Measurements from ENCODE around the gene DPM3.
A peak's percentile ranks its signal among the peaks of the same experiment; 100 is the strongest.
"Not testable (repeated sequence)": the region's sequence is repeated elsewhere in the genome, so short reads cannot be mapped to it uniquely, and the experiment has no call there.

DPM3 gene

DNA sequence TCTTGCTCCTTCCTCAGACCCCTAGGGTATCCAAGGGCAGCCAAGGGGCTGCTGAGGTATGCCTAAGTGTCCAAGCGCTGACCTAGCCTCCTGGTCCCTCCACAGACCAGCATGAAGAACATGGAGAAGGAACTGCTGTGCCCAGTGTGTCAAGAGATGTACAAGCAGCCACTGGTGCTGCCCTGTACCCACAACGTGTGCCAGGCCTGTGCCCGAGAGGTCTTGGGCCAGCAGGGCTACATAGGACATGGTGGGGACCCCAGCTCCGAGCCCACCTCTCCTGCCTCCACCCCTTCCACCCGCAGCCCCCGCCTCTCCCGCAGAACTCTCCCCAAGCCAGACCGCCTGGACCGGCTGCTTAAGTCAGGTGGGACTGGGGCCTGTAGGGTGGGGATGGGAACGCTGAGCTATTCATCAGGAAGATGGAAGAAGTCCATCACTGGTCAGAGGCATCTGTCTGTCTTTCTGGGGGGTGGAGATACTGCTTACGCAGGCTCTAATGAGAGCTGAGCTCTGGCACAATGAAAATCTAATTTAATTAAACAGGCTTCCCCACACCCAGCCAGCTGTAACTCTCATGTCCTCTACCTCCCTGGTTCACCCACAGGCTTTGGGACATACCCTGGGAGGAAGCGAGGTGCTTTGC lies 35.1 kb upstream of the DPM3 start:
- no peak for FAIRE-seq
- no peak for DNase-seq (ENCODE audit: low spot score)

DNA sequence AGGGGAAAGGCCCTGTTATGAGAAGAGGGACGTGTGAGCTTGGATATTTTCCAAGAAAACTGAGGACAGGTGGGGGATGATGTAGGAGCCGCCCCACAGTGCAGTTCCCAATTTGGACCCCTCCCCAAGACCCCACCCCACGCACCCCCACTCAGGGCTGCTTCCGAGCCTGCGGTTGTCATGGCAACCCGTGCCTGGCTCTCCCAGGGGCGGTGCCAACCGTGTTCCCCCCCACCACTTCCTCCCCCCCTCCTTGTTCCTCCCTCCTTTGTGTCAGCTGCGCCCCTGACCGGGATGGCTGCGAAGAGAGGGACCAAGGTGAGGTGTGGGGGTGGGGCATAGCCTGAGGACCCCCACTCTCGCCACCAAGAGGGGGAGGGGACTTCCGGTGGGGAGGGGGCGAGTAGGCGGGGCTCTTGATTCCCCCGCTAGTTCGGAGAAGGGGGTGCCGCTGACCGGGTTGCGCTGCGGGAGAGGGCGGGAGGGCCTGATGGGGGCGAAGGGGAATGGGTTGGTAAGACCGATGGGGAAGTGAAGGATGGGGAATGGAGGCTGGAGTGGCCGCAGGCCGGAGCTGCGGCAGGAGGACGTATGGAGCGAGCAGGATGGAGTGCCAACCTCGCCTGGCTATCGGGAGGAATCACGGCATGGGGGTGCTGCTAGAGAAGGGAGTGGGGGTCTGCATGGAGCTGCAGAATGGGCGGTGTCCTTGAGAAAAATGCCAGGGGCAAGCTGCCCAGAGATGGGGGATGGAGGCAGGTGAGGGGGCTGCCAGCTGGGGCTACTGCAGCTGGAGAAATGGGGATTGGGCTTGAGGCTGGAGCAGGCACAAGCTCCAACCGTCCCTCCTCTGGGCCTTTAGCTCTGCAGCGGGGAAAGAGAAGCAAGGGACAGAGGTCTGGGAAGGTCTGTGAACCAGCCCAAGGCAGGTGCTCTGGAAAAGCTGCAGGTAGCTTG lies 34.3 kb upstream of the DPM3 start:
- DNase-seq (ENCODE audit: low spot score), result peak; percentile 61
- no peak for FAIRE-seq

DNA sequence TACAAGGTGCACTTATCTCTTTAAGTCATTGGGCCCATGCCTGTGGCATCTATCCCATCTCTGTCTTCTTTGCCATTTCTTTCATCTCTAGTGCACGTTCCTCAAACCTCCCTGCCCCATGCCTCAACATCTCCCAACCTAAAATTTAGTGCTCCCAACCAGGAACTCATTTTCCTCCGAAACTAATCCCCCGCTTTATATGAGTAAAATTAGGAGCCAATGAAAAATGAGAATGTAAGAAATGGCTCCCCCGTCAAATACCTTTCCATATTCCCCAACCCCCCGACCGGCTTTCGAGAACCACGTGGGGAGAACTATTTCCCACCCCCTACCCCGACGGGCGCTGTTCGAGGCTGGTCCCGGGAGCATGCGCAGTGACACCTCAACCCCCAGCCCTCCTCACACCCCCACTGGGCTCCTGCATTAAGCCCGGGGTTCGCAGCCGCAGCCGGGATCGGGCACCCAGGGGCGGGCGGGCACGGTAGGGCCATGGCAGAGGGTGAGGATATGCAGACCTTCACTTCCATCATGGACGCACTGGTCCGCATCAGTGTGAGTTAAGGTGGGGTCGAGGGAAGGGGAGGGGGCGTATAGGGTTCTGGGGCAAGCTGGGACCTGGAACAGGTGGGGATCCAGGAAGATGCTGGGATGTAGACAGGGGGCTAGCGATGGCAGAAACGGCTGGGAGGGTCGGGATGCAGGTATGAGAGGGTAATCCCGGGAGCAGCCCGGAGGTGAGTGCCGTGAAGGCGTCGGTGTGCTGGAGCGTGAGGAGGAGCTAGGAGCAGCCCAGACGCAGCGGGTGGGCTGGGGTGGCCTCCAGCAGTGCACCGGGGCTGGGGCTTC lies 33.4 kb upstream of the DPM3 start, which contains the start of gene TRIM46:
TSS of gene TRIM46 (plus strand) at position 372 of the 846 bp plus-strand sequence. CDS start at position 490, 118 bp downstream.
- DNase-seq (ENCODE audit: low spot score) (peak; percentile 77), FAIRE-seq (no peak)

DNA sequence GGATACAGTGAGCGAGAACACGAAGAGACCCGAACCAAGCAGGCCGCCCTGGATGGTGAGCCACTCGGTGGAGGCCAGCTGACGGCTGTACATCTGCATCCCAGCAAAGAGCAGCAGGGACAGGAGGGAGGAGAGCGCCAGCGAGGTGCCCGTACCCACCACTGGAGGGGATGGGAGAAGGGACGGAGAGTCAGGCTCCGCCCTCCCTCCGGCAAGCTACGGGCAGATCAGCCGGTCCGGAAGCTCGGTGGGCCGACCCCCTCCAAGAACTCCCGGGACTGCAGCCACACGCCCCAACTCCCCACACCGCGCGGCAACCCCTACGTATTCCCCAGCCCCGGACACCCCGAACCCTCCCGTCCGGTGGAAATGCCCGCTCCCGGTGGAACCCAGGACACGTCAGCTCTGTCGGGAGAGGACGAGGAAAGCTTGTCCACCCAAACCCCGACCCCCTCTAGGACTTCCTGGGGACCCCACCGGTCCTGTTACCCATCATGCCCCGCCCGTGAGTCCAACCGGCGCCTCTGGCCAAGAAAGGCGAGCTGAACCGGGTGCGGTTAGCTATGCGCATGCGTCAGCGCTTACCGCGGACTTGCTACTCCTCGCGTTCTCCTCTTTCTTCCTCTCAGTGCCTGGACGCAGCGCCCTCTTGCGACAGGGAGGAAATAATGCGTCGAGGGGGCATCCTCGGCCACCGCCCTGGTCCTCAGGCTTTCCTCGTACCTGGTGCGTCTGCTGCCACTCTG lies 32.6 kb upstream of the DPM3 start, which contains the start of gene KRTCAP2:
TSS of gene KRTCAP2 (minus strand) at position 573 of the 746 bp plus-strand sequence. CDS start at position 493, 80 bp downstream.
- FAIRE-seq (peak; percentile 20), DNase-seq (ENCODE audit: low spot score) (peak; percentile 97)

DNA sequence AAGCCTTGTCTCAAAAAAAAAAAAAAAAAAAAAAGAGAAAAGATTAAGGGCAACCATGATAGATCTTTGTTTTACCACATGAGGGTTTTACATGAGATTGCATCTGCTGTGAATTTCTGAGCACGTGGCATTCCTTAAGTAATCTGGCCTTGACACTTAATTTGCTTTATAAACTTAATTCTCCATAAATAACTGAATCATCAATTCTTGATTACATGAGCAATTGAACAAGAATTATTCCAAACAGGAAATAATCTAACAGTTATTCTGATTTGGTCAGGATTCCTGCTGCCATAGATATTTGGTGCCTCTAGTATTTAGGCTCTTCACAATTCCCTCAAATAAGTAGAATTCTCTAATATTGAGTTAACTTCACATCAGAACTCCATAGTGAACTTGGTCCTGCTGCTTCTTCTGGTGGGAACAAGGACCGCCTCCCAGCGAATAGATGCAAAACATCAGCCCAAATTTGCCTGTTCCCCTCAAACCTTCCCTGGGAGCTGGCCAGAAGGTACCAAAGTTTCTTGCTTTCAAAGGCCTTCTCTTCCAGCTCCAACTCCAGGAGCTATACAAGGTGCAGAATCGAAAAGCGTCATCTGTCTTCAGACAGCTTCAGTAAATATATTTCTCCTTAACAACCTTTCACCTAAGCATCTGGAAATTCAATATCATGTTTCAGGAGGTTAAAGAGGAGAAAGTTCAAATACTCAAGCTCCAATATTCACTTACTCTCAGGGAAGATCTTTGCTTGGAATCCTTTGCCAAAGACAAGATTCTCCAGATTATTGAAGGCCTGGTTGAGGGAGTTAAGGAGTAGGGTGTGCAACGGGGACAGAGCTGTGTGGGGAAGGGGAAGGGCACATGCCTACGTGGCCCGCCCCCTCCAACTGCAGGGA lies 31.8 kb upstream of the DPM3 start:
- DNase-seq (ENCODE audit: low spot score), result no peak
- FAIRE-seq, result no peak

DNA sequence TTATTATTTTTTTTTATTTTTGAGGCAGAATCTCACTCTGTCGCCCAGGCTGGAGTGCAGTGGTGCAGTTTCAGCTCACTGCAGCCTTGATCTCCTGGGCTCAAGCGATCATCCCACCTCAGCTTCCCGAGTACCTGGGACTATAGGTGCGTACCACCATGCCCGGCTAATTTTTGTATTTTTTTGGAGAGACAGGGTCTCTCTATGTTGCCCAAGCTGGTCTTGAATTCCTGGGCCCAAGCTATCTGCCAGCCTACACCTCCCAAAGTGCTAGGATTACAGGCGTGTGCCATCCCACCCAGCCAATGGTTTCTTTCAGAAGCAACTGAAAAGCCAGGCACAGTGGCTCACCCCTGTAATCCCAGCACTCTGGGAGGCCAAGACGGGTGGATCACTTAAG lies 30.5 kb upstream of the DPM3 start:
- no peak for DNase-seq (ENCODE audit: low spot score)
- no peak for FAIRE-seq

DNA sequence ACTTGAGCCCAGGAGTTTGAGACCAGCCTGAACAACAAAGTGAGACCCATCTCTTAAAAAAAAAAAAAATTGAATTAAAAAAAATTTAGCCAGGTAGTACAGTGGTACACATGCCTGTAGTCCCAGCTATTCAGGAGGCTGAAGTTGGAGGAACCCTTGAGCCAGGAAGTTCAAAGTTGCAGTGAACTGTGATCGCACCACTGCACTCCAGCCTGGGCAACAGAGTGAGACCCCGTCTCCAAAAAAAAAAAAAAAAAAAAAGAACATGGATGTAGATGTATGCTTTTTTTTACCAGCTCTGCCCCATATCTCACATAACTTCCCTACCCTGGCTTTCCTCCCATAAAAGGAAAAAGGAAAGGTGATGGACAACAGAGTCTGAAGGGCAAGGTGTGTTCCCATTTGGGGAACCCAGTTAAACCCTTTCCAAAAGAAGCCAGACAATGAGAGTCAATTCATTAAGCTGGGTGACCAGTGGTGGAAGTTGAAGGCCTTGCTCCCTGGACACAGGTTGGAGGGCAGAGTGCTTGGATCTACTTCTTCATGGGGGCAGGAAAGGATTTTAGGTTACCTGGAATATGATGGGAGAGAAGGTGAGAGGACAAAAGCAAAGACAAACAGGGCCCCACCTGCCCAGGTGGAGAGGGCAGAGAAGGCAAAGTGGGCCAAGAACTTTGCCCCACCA lies 29.9 kb upstream of the DPM3 start:
- DNase-seq (ENCODE audit: low spot score) (no peak), FAIRE-seq (no peak)

DNA sequence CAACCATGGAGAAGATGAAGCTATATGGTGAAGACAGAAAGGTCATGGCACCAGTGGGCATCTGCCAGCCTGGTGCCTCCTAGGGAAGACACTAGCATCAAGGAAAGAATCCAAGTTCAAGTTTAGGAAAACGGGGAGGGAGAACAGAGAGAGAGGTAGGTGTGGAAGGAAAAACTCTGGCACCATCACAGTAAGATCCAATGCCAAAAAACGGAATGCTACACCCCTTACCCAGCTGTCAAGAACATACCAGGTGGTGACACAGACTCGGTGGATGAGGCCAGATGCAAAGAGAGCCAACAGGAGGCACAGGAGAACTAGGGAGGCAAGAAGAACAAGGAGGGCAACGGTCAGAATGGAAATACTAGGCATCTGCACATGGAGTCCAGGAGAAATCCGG lies 29.2 kb upstream of the DPM3 start:
- no peak for FAIRE-seq

DNA sequence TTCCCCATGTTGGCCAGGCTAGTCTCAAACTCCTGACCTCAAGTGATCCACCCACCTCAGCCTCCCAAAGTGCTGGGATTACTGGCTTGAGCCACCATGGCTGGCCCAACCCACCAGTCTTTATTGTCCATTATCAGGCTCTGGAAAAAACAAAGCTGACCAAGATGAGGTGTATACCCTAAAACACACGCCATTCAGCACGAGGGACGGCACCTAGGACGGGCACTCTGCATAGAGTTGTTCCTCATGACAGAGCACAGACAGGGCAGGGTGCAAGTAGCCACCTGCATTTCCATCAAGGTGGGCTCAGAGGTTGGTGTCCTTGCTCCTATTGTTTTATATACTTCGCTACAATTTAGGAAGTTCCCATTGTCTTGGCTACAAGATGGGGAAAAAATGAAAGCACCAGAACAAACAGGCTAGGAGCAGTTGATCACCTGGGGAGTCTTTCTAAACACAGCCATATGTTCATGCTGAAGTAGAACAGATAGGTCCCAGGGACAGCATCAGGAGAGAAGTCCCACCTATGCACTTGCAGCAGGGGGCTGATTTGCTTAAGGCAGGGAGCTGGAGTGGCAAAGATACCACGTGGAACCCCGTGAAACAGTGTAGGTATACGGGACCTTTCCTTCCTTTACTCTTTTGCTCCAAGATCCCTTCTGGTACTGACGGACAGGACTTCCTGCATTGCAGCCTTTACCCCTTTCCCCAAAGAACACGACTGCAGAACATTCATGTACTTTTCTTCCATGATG lies 28.3 kb upstream of the DPM3 start:
- DNase-seq (ENCODE audit: low spot score), result no peak
- FAIRE-seq, result no peak

More for the DNA sequence above, 29.2 kb upstream of the DPM3 start:
- no peak for DNase-seq (ENCODE audit: low spot score)

DNA sequence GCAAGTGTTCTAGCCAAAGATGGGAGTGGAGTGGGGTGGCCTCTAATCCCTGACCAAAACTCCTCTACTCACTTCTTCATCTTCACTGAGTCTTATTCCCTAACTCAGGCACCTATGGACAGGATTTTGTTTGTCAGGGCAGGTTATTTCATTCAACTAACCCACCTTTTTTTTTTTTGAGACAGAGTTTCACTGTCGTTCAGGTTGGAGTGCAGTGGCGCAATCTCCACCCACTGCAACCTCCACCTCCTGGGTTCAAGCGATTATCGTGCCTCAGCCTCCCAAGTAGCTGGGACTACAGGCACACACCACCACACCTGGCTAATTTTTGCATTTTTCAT lies 27.7 kb upstream of the DPM3 start:
- not testable (repeated sequence) for FAIRE-seq; DNase-seq (ENCODE audit: low spot score)

DNA sequence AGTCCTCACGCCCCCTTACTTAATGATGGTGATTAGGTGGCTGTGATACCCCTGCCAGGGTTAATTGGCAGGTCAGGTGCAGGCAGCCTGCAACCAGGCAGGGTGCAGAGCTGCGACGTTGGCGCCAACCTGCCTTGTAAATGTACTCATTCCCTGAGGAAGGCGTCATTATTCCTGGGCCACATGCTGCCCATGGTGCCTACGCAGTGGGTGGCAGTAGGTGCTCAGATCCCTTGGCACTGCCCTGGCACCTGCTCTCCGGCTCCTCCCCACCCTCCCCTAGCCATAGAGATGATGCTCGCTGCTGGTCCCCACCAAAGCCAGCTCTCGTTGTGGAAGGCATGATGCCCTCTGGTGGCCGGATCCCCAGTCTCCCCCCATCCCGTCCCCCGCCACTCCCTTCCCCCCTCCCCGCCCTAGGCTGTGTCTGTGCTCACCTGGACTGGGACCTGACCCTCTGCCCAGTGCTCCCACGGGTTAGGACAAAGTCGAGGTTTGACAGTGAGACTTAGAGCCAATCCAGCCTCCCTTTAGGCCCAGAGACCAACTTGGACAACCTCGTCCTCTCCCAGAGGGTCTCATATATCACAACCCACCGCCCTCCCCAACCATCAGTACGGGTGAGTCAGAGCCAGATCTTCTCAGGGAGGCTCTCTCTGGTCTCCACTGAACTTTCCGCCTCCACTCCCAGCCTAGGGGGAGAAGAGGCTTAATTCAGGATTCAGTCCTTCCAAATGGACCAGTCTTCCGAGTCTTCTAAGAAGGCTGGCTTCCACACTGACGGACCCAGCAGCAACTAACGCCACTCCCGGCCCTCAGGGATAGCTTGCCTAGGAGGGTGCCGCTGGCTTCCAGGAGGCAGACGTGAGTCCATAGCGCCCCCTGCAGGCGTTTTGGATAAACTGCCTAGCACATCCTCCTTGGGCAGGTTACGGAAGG lies 27.1 kb upstream of the DPM3 start:
- FAIRE-seq, result no peak
- peak; percentile 84 for DNase-seq (ENCODE audit: low spot score)

DNA sequence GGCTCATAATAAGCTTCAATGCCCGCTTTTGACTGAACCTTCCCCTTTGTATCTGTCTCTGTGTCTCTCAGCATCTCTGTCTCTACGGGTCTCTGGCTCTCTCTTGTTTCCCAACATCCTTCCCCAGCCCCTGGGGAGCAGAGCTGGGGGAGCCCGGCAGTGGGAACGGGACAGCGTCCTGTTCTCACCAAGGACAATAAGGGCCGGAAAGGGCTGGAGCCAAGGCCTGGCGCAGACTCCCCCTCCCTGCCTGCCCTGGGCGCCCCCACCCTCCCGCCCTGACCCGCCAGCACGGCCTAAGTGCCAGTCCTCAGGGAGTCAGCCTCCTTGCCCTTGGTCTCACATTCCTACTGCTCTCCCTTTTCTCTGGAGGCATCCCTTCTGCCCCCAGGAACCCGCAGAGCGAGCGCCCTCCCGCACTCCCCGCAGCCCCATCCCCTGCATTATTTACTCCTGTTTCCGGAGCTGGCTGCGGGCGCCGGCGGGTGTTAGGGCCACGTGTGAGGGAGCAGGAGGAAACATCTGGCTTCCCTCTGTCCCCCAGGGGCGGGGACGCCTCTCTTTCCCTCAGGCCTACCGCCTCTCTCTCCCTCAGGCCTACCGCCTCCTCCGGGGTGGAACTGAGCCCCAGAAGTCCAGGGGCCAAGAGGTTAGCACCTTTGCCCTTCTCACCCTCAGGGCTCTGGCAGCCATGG lies 26.3 kb upstream of the DPM3 start:
- FAIRE-seq (no peak), DNase-seq (ENCODE audit: low spot score) (no peak)

DNA sequence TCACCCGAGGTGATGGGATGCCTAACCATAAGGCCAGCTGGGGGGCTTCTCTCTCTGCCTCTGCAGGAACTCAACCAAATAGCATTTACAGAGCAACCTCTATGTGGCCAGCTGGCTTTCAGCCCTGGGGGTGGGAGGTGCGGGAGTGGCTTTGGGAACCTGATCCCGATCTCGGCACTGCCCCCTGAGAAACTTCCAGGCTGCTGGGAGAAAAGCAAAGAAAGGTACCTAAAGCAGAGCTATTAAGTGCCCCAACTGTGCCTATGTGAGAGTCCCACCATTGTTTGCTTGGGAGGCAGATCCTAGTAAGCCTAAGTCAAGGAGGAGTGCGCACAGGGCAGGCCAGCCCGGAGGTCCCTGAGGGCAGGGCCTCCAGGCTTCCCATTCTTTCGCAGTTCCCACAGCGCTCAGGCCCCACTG lies 25.7 kb upstream of the DPM3 start:
- FAIRE-seq (no peak), DNase-seq (ENCODE audit: low spot score) (no peak)

DNA sequence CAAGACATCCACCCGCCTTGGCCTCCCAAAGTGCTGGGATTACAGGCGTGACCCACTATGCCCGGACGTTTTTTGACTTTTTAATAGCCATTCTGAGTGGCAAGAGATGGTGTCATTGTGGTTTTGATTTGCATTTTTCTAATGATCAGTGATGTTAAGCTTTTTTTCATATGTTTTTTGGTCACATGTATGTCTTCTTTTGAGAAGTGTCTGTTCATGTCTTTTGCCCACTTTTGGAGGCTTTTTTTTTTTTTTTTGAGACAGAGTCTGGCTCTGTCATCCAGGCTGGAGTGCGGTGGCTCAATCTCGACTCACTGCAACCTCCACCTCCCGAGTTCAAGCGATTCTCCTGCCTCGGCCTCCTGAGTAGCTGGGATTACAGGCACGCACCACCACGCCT lies 24.3 kb upstream of the DPM3 start:
- not testable (repeated sequence) for DNase-seq (ENCODE audit: low spot score); FAIRE-seq

DNA sequence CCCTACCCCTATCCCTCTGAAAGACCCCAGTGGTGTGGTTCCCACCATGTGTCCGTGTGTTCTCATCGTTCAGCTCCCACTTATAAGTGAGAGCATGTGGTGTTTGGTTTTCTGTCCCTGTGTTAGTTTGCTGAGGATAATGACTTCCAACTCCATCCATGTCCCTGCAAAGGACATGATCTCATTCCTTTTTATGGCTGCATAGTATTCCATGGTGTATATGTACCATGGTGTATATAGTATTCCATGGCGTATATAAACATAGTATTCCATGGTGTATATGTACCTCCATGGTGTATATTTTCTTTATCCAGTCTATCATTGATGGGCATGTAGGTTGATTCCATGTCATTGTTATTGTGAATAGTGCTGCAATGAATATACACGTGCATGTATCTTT lies 23.5 kb upstream of the DPM3 start:
- not testable (repeated sequence) for DNase-seq (ENCODE audit: low spot score); FAIRE-seq

DNA sequence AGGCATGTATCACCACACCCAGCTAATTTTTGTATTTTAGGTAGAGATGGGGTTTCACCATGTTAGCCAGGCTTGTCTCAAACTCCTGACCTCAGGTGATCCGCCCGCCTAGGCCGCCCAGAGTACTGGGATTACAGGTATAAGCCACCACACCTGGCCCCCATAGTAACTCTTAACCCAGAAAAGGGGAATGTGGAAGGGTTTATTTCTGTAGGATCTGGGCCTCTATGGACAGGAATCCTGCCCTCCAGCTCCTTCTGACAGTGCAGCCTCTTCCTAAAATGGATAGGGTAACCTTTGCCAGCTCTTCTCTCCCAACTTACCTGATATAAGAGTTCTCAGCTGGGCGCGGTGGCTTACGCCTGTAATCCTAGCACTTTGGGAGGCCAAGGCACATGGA lies 22.3 kb upstream of the DPM3 start:
- DNase-seq (ENCODE audit: low spot score); FAIRE-seq: not testable (repeated sequence)

DNA sequence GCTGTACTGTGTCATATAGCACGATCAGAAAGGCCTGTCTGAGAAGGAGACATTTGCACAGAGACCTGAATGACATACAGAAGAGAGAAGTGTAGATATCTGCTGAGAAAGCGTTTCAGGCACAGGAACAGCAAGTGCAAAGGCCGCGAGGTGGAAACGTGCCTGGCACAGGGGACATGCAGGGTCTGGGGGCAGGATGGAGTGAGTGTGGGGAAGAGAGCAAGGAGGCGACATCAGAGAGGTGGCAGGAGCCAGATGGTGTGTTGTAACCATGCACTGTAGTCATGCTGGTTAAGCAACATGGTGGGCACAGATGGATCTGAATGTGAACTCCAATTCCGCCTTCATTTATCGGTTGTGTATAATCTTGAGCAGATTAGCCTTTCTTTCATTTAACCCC lies 19.8 kb upstream of the DPM3 start:
- DNase-seq (ENCODE audit: low spot score) (no peak), FAIRE-seq (no peak)
